GM19468 (cell line): ENCODE data around the gene UCKL1.
A peak's percentile ranks its signal among the peaks of the same experiment; 100 is the strongest.
"Not testable (repeated sequence)": the region's sequence is repeated elsewhere in the genome, so short reads cannot be mapped to it uniquely, and the experiment has no call there.

Experiments used
- ATAC-seq: cut with Tn5 transposase; IDR thresholded peaks from one replicate; pipeline ENCODE4 v1.9.1; 2021; ENCODE audit warnings: mild to moderate bottlenecking, moderate library complexity, moderate number of reproducible peaks; ENCODE audit not compliant: unreplicated experiment; ENCODE audit errors: extremely low read depth

Gene UCKL1

GRCh38 chr20:63955827-63956663 is at the start of gene UCKL1:
Gene UCKL1, minus strand, starts transcription at chr20:63956416. Its CDS starts 44 bp downstream, at chr20:63956372.
- ATAC-seq, result peak; percentile 60

GRCh38 chr20:64005394-64005793 is 49.2 kb upstream of the UCKL1 start:
- ATAC-seq, result no peak

- no peak for ATAC-seq
Observed at GRCh38 chr20:64003960-64004725, 47.9 kb upstream of the UCKL1 start.

- ATAC-seq, result no peak
Observed at GRCh38 chr20:64001607-64002011, 45.4 kb upstream of the UCKL1 start.

- ATAC-seq, result no peak
Observed at GRCh38 chr20:64000906-64001305, 44.7 kb upstream of the UCKL1 start.

- no peak for ATAC-seq
Observed at GRCh38 chr20:63982937-63983336, 26.7 kb upstream of the UCKL1 start.

GRCh38 chr20:63980806-63981728 is 24.9 kb upstream of the UCKL1 start, which contains the start of gene PRPF6:
Gene PRPF6, plus strand, starts transcription at chr20:63981132. Its CDS starts 114 bp downstream, at chr20:63981246.
- ATAC-seq, result peak; percentile 21

GRCh38 chr20:63980317-63980805 is 24.1 kb upstream of the UCKL1 start:
- peak; percentile 7 for ATAC-seq

GRCh38 chr20:63979557-63980316 is 23.5 kb upstream of the UCKL1 start, which contains the start of gene SAMD10:
Gene SAMD10, minus strand, starts transcription at chr20:63979642. Its CDS starts 175 bp downstream, at chr20:63979467.
- ATAC-seq, result no peak

- no peak for ATAC-seq
Observed at GRCh38 chr20:63979229-63979556, 23.0 kb upstream of the UCKL1 start.

- no peak for ATAC-seq
Observed at GRCh38 chr20:63978319-63979228, 22.4 kb upstream of the UCKL1 start.

GRCh38 chr20:63977739-63978276 is 21.6 kb upstream of the UCKL1 start:
- no peak for ATAC-seq

GRCh38 chr20:63976980-63977738 is 20.9 kb upstream of the UCKL1 start:
- no peak for ATAC-seq

GRCh38 chr20:63976511-63976910 is 20.3 kb upstream of the UCKL1 start:
- ATAC-seq, result not testable (repeated sequence)

- no peak for ATAC-seq
Observed at GRCh38 chr20:63974402-63975200, 18.4 kb upstream of the UCKL1 start.

GRCh38 chr20:63973636-63974401 is 17.6 kb upstream of the UCKL1 start:
- ATAC-seq, result no peak
